Muscle layer of colon (tissue), 2 donors: ENCODE results near the gene TENT4B.

Experiments
- H3K27ac ChIP-seq: one replicate; pipeline ENCODE4 v1.7.0; 2013; ENCODE audit warnings: low read depth, mild to moderate bottlenecking, low read length, moderate library complexity
- H3K27me3 ChIP-seq, 2 donors: one replicate each; pipeline ENCODE4 v1.7.0; 2013; ENCODE audit warnings: low read length in 2 of 2, mild to moderate bottlenecking in 2 of 2; ENCODE audit not compliant: insufficient read depth in 2 of 2, control insufficient read depth in 1 of 2
- H3K36me3 ChIP-seq: one replicate; pipeline ENCODE4 v1.7.0; 2013; ENCODE audit warnings: mild to moderate bottlenecking, low read length; ENCODE audit not compliant: insufficient read depth
- H3K4me1 ChIP-seq: one replicate; pipeline ENCODE4 v1.7.0; 2013; ENCODE audit warnings: mild to moderate bottlenecking, low read length; ENCODE audit not compliant: insufficient read depth
- H3K4me3 ChIP-seq, 2 donors: one replicate each; pipeline ENCODE4 v1.7.0; 2013; ENCODE audit warnings: low read length in 2 of 2, low read depth in 1 of 2, mild to moderate bottlenecking in 1 of 2, moderate library complexity in 1 of 2
- H3K9ac ChIP-seq: one replicate; pipeline ENCODE4 v1.7.0; 2013; ENCODE audit warnings: low read length
- H3K9me3 ChIP-seq: one replicate; pipeline ENCODE4 v1.7.0; 2013; ENCODE audit warnings: mild to moderate bottlenecking, low read length
- donor health status: abdominal sarcoma.
- donor health status: Adenocarcinoma of cecum.

Gene TENT4B

GRCh38 chr16:50202926-50203624 lies 50.0 kb downstream of the TENT4B start:
- Histone ChIP-seq H3K4me3 (peak overlapping the region; percentile 22 to 38), H3K27ac (peak overlapping the region; percentile 59), H3K9me3 (no peaks in the 10 kb centered on the region), H3K36me3 (no peaks in the 10 kb centered on the region), H3K27me3 (no peaks in the 10 kb centered on the region), H3K9ac (no peak overlapping the region), H3K4me1 (peaks cover 57% of the 10 kb centered on the region)

- Histone ChIP-seq H3K27me3 (no peaks in the 10 kb centered on the region), H3K4me3 (no peak overlapping the region), H3K9me3 (no peaks in the 10 kb centered on the region), H3K4me1 (peaks cover 63% of the 10 kb centered on the region), H3K9ac (no peak overlapping the region), H3K27ac (peak overlapping the region; percentile 46), H3K36me3 (no peaks in the 10 kb centered on the region)
These were observed 50.6 kb downstream of the TENT4B start for GRCh38 chr16:50203681-50204080.

GRCh38 chr16:50204453-50205108 lies 51.5 kb downstream of the TENT4B start:
- H3K36me3 ChIP-seq, result no peaks in the 10 kb centered on the region
- H3K9ac ChIP-seq, result no peak overlapping the region
- H3K4me3 ChIP-seq, result no peak overlapping the region
- no peaks in the 10 kb centered on the region for H3K9me3 ChIP-seq
- peaks cover 63% of the 10 kb centered on the region for H3K4me1 ChIP-seq
- no peaks in the 10 kb centered on the region for H3K27me3 ChIP-seq
- H3K27ac ChIP-seq, result no peak overlapping the region

- Histone ChIP-seq H3K4me1 (peaks cover 73% of the 10 kb centered on the region), H3K9ac (no peak overlapping the region), H3K36me3 (peaks cover 9% of the 10 kb centered on the region), H3K27me3 (no peaks in the 10 kb centered on the region), H3K27ac (no peak overlapping the region), H3K9me3 (no peaks in the 10 kb centered on the region), H3K4me3 (no peak overlapping the region)
These were observed 54.5 kb downstream of the TENT4B start for GRCh38 chr16:50207652-50208051.

- Histone ChIP-seq H3K27ac (no peak overlapping the region), H3K4me3 (no peak overlapping the region), H3K27me3 (no peaks in the 10 kb centered on the region), H3K4me1 (peaks cover 64% of the 10 kb centered on the region), H3K36me3 (peaks cover 9% of the 10 kb centered on the region), H3K9ac (no peak overlapping the region), H3K9me3 (no peaks in the 10 kb centered on the region)
These were observed 55.4 kb downstream of the TENT4B start for GRCh38 chr16:50208460-50208931.

- Histone ChIP-seq H3K9me3 (no peaks in the 10 kb centered on the region), H3K4me3 (peak overlapping the region in 1 of 2 donors; percentile 9), H3K9ac (no peak overlapping the region), H3K36me3 (peaks cover 12% of the 10 kb centered on the region), H3K27ac (peak overlapping the region; percentile 63), H3K4me1 (peaks cover 58% of the 10 kb centered on the region), H3K27me3 (no peaks in the 10 kb centered on the region)
These were observed 56.6 kb downstream of the TENT4B start for GRCh38 chr16:50209546-50210265.

- H3K9me3 ChIP-seq, result no peaks in the 10 kb centered on the region
- no peak overlapping the region for H3K9ac ChIP-seq
- H3K4me1 ChIP-seq, result peaks cover 52% of the 10 kb centered on the region
- H3K36me3 ChIP-seq, result peaks cover 15% of the 10 kb centered on the region
- H3K27ac ChIP-seq, result peak overlapping the region; percentile 63
- H3K4me3 ChIP-seq, result peak overlapping the region in 1 of 2 donors; percentile 9
- H3K27me3 ChIP-seq, result no peaks in the 10 kb centered on the region
These were observed 57.3 kb downstream of the TENT4B start for GRCh38 chr16:50210266-50211038.

- Histone ChIP-seq H3K4me3 (no peak overlapping the region), H3K4me1 (peaks cover 33% of the 10 kb centered on the region), H3K9me3 (no peaks in the 10 kb centered on the region), H3K9ac (no peak overlapping the region), H3K27ac (no peak overlapping the region), H3K36me3 (peaks cover 30% of the 10 kb centered on the region), H3K27me3 (no peaks in the 10 kb centered on the region)
These were observed 60.9 kb downstream of the TENT4B start for GRCh38 chr16:50213939-50214519.

- Histone ChIP-seq H3K27me3 (no peaks in the 10 kb centered on the region), H3K4me1 (peaks cover 16% of the 10 kb centered on the region), H3K9ac (no peak overlapping the region), H3K9me3 (no peaks in the 10 kb centered on the region), H3K36me3 (peaks cover 33% of the 10 kb centered on the region), H3K27ac (no peak overlapping the region), H3K4me3 (no peak overlapping the region)
These were observed 62.6 kb downstream of the TENT4B start for GRCh38 chr16:50215680-50216079.

GRCh38 chr16:50216231-50216630 lies 63.1 kb downstream of the TENT4B start:
- H3K27me3 ChIP-seq, result no peaks in the 10 kb centered on the region
- H3K4me3 ChIP-seq, result no peak overlapping the region
- H3K9ac ChIP-seq, result no peak overlapping the region
- peaks cover 33% of the 10 kb centered on the region for H3K36me3 ChIP-seq
- no peak overlapping the region for H3K27ac ChIP-seq
- peaks cover 11% of the 10 kb centered on the region for H3K4me1 ChIP-seq
- H3K9me3 ChIP-seq, result no peaks in the 10 kb centered on the region
